SK-N-SH (cell line): Measurements from ENCODE around the gene TRMT1L. TPM values are rescaled to one million over a fixed set of nuclear protein-coding genes. Genes with fewer than 3 reads are reported as not detected.

Source experiments
- CTCF ChIA-PET: fragments of 300-600, 350-600 bp; formaldehyde crosslinking; extraction: SDS; loops from one replicate; lab custom pipeline; 2021; lab: Yijun Ruan, JAX
- POLR2A ChIA-PET: fragments of 350-600 bp; sonication (Branson Sonifier 250); formaldehyde crosslinking; extraction: SDS; loops from one replicate; lab custom pipeline; 2020; ENCODE audit warnings: antibody characterized with exemption, inconsistent platforms; lab: Yijun Ruan, JAX
- DNase-seq: peaks from one replicate; pipeline ENCODE4 v3.0.0; 2012
- H2AFZ ChIP-seq: fragments of 200-600 bp; sonication (generic); 2 replicates; pipeline ENCODE4 v1.8.1; 2016; ENCODE audit warnings: antibody characterized with exemption, mild to moderate bottlenecking, low read depth
- H3F3A ChIP-seq: fragments of 200-600 bp; sonication (generic); replicated peaks from 2 replicates; pipeline ENCODE3; 2016; ENCODE audit warnings: antibody characterized with exemption, mild to moderate bottlenecking; ENCODE audit not compliant: insufficient read depth
- H3K27ac ChIP-seq, 2 experiments: fragments of 200-500 bp in 1 of 2; fragments of 200-600 bp in 1 of 2; sonication (Bioruptor generic) in 1 of 2; sonication (generic), shearing (Covaris generic) in 1 of 2; 2 replicates each; pipeline versions ENCODE4 v1.5.1 to v1.6.1; 2014 to 2016; ENCODE audit warnings: low read depth in 2 of 2, inconsistent platforms in 1 of 2, low read length in 1 of 2, mild to moderate bottlenecking in 1 of 2, mixed read lengths in 1 of 2
- H3K27me3 ChIP-seq: fragments of 200-600 bp; sonication (generic), shearing (Covaris generic); 2 replicates; pipeline ENCODE4 v1.6.1; 2016; ENCODE audit warnings: mixed run types; ENCODE audit not compliant: insufficient read depth
- H3K36me3 ChIP-seq, 2 experiments: fragments of 200-500 bp in 1 of 2; fragments of 200-600 bp in 1 of 2; sonication (Bioruptor generic) in 1 of 2; sonication (generic) in 1 of 2; replicated peaks in 1 of 2; 2 replicates each; pipeline versions ENCODE3 to v1.5.1; 2014 to 2016; ENCODE audit warnings: low read length in 1 of 2, mild to moderate bottlenecking in 1 of 2; ENCODE audit not compliant: insufficient read depth in 2 of 2, control insufficient read depth in 1 of 2
- H3K4me1 ChIP-seq, 2 experiments: fragments of 200-500 bp in 1 of 2; fragments of 200-600 bp in 1 of 2; sonication (Bioruptor generic) in 1 of 2; sonication (generic), shearing (Covaris generic) in 1 of 2; 2 replicates each; pipeline versions ENCODE4 v1.5.1 to v1.6.1; 2014 to 2016; ENCODE audit warnings: low read depth in 1 of 2, low read length in 1 of 2, mixed run types in 1 of 2; ENCODE audit not compliant: insufficient read depth in 2 of 2, control insufficient read depth in 1 of 2
- H3K4me2 ChIP-seq: fragments of 200-600 bp; sonication (generic), shearing (Covaris generic); 2 replicates; pipeline ENCODE4 v1.6.1; 2017; ENCODE audit warnings: mixed run types
- H3K4me3 ChIP-seq, 2 experiments: fragments of 200-500 bp in 1 of 2; fragments of 200-600 bp in 1 of 2; sonication (Bioruptor generic) in 1 of 2; sonication (generic), shearing (Covaris generic) in 1 of 2; 2 replicates each; pipeline versions ENCODE4 v1.5.1 to v1.8.1; 2014 to 2016; ENCODE audit warnings: low read depth in 2 of 2, inconsistent platforms in 1 of 2, low read length in 1 of 2, mild to moderate bottlenecking in 1 of 2, mixed read lengths in 1 of 2, moderate library complexity in 1 of 2
- H3K79me2 ChIP-seq: fragments of 200-600 bp; sonication (generic); 2 replicates; pipeline ENCODE4 v1.8.1; 2017; ENCODE audit warnings: mild to moderate bottlenecking; ENCODE audit not compliant: insufficient read depth
- H3K9ac ChIP-seq: fragments of 200-600 bp; sonication (generic); 2 replicates; pipeline ENCODE4 v1.6.1; 2017; ENCODE audit warnings: mixed run types
- H3K9me2 ChIP-seq: fragments of 200-600 bp; sonication (generic); 2 replicates; pipeline ENCODE4 v1.6.1; 2017; ENCODE audit warnings: mixed run types
- H3K9me3 ChIP-seq: fragments of 200-600 bp; sonication (generic); 2 replicates; pipeline ENCODE4 v1.6.1; 2017; ENCODE audit warnings: mixed run types, mild to moderate bottlenecking, moderate library complexity
- H4K20me1 ChIP-seq: fragments of 200-600 bp; sonication (generic); 2 replicates; pipeline ENCODE4 v1.6.1; 2017; ENCODE audit warnings: mild to moderate bottlenecking, mixed run types; ENCODE audit not compliant: insufficient read depth
- CTCF ChIP-seq: fragments of 200-600 bp; sonication (generic); IDR thresholded peaks from 2 replicates; pipeline ENCODE4 v1.6.1; 2017; ENCODE audit warnings: antibody characterized with exemption, mild to moderate bottlenecking, moderate library complexity
- ELF1 ChIP-seq: IDR thresholded peaks from 2 replicates; pipeline ENCODE4 v1.4.0; 2012
- EZH2phosphoT487 ChIP-seq: fragments of 200-600 bp; sonication (generic); IDR thresholded peaks from 2 replicates; pipeline ENCODE4 v1.6.1; 2017; ENCODE audit warnings: low read depth, mixed run types, mild to moderate bottlenecking, antibody characterized with exemption, moderate library complexity, borderline replicate concordance
- FOSL2 ChIP-seq: IDR thresholded peaks from 2 replicates; pipeline ENCODE4 v1.4.0; 2012; ENCODE audit warnings: low read depth, mild to moderate bottlenecking, moderate library complexity, borderline replicate concordance
- FOXJ3 ChIP-seq: sonication (generic); formaldehyde crosslinking; IDR thresholded peaks from 2 replicates; pipeline ENCODE4 v1.5.1; 2020; ENCODE audit warnings: mild to moderate bottlenecking, missing genetic modification reagents
- FOXM1 ChIP-seq: IDR thresholded peaks from 2 replicates; pipeline ENCODE4 v1.4.0; 2012; ENCODE audit warnings: low read depth, mild to moderate bottlenecking
- GABPA ChIP-seq: IDR thresholded peaks from 2 replicates; pipeline ENCODE4 v1.4.0; 2012; ENCODE audit warnings: low read depth, mild to moderate bottlenecking
- GATA2 ChIP-seq: sonication (generic); formaldehyde crosslinking; IDR thresholded peaks from 2 replicates; pipeline ENCODE4 v1.5.0; 2020; ENCODE audit warnings: mild to moderate bottlenecking, missing genetic modification reagents
- MXI1 ChIP-seq: IDR thresholded peaks from 2 replicates; pipeline ENCODE4 v1.6.1; 2012; ENCODE audit warnings: mild to moderate bottlenecking, low read depth, low read length, improper control_type of control experiment
- NFIC ChIP-seq: IDR thresholded peaks from 2 replicates; pipeline ENCODE4 v1.4.0; 2012; ENCODE audit warnings: borderline replicate concordance
- PBX3 ChIP-seq: IDR thresholded peaks from 2 replicates; pipeline ENCODE4; 2012
- POLR2AphosphoS5 ChIP-seq: IDR thresholded peaks from 2 replicates; pipeline ENCODE4 v1.6.1; 2012; ENCODE audit warnings: low read depth, low read length
- RAD21 ChIP-seq: IDR thresholded peaks from 2 replicates; pipeline ENCODE4 v1.6.1; 2012; ENCODE audit warnings: mild to moderate bottlenecking, low read length
- RCOR1 ChIP-seq: fragments of 150-350 bp; IDR thresholded peaks from 2 replicates; pipeline ENCODE4 v1.6.1; 2017; ENCODE audit warnings: antibody characterized with exemption, low read length
- RFX5 ChIP-seq: IDR thresholded peaks from 2 replicates; pipeline ENCODE4 v1.6.1; 2012; ENCODE audit warnings: mild to moderate bottlenecking, improper control_type of control experiment, low read length
- RXRA ChIP-seq: IDR thresholded peaks from 2 replicates; pipeline ENCODE4 v1.4.0; 2012; ENCODE audit warnings: low read depth, mild to moderate bottlenecking, borderline replicate concordance
- TAF1 ChIP-seq: IDR thresholded peaks from 2 replicates; pipeline ENCODE4 v1.6.1; 2012; ENCODE audit warnings: low read depth, mild to moderate bottlenecking, low read length, moderate library complexity, borderline replicate concordance
- TCF12 ChIP-seq: IDR thresholded peaks from 2 replicates; pipeline ENCODE4 v1.4.0; 2012
- TEAD4 ChIP-seq: IDR thresholded peaks from 2 replicates; pipeline ENCODE4 v1.4.0; 2012; ENCODE audit warnings: mild to moderate bottlenecking, borderline replicate concordance; ENCODE audit not compliant: insufficient read depth
- USF1 ChIP-seq: IDR thresholded peaks from 2 replicates; pipeline ENCODE4 v1.4.0; 2012; ENCODE audit warnings: low read depth, borderline replicate concordance
- YY1 ChIP-seq: IDR thresholded peaks from 2 replicates; pipeline ENCODE4 v1.4.0; 2012; ENCODE audit warnings: low read depth, mild to moderate bottlenecking
- WGBS: methylation state at CpG from one replicate; pipeline ENCODE4 v1.1.6; 2017; ENCODE audit warnings: low lambda C conversion rate; 5-methylcytosine and 5-hydroxymethylcytosine counted together
- polyA plus RNA-seq, 3 experiments: library from polyadenylated mRNA; depleted of rRNA; stranded (reverse); fragments of >200 nt; gene quantifications; 2 replicates each; pipeline ENCODE4 v1.2.3, GENCODE V29; 2012
- TF ChIP-seq, protein P1 (sequence below): IDR thresholded peaks from 2 replicates; pipeline ENCODE4 v1.6.1; 2012; ENCODE audit warnings: mild to moderate bottlenecking, low read depth, low read length, moderate library complexity
- TF ChIP-seq, protein P2 (sequence below): fragments of 150-350 bp; IDR thresholded peaks from 2 replicates; pipeline ENCODE4 v1.6.1; 2017; ENCODE audit warnings: antibody characterized with exemption, low read length, low read depth, borderline replicate concordance

TRMT1L gene
- polyA plus RNA-seq, 1 of the 3 experiments (the other 2 are of a cell fraction), result 12.2 TPM

- TF ChIP-seq POLR2AphosphoS5, result peak; percentile 96
- peak; percentile 88 for TF ChIP-seq RFX5
- TF ChIP-seq FOXJ3 (CRISPR knock-in tag), result no peak
- no peak for TF ChIP-seq EZH2phosphoT487
- TF ChIP-seq, protein P1, sequence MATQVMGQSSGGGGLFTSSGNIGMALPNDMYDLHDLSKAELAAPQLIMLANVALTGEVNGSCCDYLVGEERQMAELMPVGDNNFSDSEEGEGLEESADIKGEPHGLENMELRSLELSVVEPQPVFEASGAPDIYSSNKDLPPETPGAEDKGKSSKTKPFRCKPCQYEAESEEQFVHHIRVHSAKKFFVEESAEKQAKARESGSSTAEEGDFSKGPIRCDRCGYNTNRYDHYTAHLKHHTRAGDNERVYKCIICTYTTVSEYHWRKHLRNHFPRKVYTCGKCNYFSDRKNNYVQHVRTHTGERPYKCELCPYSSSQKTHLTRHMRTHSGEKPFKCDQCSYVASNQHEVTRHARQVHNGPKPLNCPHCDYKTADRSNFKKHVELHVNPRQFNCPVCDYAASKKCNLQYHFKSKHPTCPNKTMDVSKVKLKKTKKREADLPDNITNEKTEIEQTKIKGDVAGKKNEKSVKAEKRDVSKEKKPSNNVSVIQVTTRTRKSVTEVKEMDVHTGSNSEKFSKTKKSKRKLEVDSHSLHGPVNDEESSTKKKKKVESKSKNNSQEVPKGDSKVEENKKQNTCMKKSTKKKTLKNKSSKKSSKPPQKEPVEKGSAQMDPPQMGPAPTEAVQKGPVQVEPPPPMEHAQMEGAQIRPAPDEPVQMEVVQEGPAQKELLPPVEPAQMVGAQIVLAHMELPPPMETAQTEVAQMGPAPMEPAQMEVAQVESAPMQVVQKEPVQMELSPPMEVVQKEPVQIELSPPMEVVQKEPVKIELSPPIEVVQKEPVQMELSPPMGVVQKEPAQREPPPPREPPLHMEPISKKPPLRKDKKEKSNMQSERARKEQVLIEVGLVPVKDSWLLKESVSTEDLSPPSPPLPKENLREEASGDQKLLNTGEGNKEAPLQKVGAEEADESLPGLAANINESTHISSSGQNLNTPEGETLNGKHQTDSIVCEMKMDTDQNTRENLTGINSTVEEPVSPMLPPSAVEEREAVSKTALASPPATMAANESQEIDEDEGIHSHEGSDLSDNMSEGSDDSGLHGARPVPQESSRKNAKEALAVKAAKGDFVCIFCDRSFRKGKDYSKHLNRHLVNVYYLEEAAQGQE, result no peak
- TF ChIP-seq, protein P2, sequence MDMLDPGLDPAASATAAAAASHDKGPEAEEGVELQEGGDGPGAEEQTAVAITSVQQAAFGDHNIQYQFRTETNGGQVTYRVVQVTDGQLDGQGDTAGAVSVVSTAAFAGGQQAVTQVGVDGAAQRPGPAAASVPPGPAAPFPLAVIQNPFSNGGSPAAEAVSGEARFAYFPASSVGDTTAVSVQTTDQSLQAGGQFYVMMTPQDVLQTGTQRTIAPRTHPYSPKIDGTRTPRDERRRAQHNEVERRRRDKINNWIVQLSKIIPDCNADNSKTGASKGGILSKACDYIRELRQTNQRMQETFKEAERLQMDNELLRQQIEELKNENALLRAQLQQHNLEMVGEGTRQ, result no peak
- peak; percentile 33; the same call in 1 of the 2 replicates for TF ChIP-seq TAF1
- TF ChIP-seq TEAD4, result no peak
- TF ChIP-seq MXI1, result no peak; the same call in 1 of the 2 replicates
Observed at GRCh38 chr1:185156854-185157598, at the start of gene TRMT1L, which contains the start of gene SWT1 (continued).

- CTCF ChIA-PET, result interaction anchor here (1.3 kb wide), 1 partner anchor 395 kb away, joined by 3 read pairs; no protein-coding TSS in a partner anchor
- H3K9me3 ChIP-seq, result no peaks in the 10 kb centered on the region
- H3F3A ChIP-seq, result no peaks in the 10 kb centered on the region
- no peaks in the 10 kb centered on the region for H3K9me2 ChIP-seq
- H3K4me1 ChIP-seq, result peaks cover 0 to 4% of the 10 kb centered on the region in 2 experiments; a peak in 2 of 4 replicates
- H3K9ac ChIP-seq, result no peak overlapping the region
- no peak overlapping the region for H2AFZ ChIP-seq
- H3K27me3 ChIP-seq, result no peaks in the 10 kb centered on the region
- no peak overlapping the region for H3K27ac ChIP-seq
- TF ChIP-seq FOSL2 (no peak), ELF1 (no peak), TCF12 (no peak), CTCF (no peak), RFX5 (no peak), MXI1 (no peak), YY1 (no peak), NFIC (no peak), GATA2 (no peak), FOXM1 (no peak), RAD21 (no peak), RCOR1 (no peak), USF1 (no peak), RXRA (no peak), TEAD4 (no peak), PBX3 (no peak), GABPA (no peak)
- 93% methylated on average over 6 of the region's 8 CpGs for WGBS
- H3K36me3 ChIP-seq, result no peaks in the 10 kb centered on the region
- no peak for DNase-seq
- H3K4me3 ChIP-seq, result no peak overlapping the region
- no peaks in the 10 kb centered on the region for H3K79me2 ChIP-seq
- POLR2A ChIA-PET, result no interaction called here
- no peaks in the 10 kb centered on the region for H4K20me1 ChIP-seq
- H3K4me2 ChIP-seq, result no peak overlapping the region
Observed at GRCh38 chr1:185200889-185201288, 44.1 kb upstream of the TRMT1L start.
